Measurements from ENCODE around the gene KDM4B. TPM values are rescaled to one million over a fixed set of nuclear protein-coding genes. Genes with fewer than 3 reads are reported as not detected.

The KDM4B gene
- total and polyA plus RNA-seq, 9 of the 15 experiments (the other 6 are each of a cell fraction or from before 2014, with no cell fraction given): 0.21 to 29.9 (median 7.3) TPM

- TF ChIP-seq AFF4 (CRISPR knock-in tag; IDR thresholded peaks at IDR 0.05): no peak
- TF ChIP-seq CBFA2T2 (conservative IDR thresholded peaks at IDR 0.05): no peak
- no peak for TF ChIP-seq RFX7 (CRISPR knock-in tag; IDR thresholded peaks at IDR 0.05)
- no peak for TF ChIP-seq FOXJ2 (tag; IDR thresholded peaks at IDR 0.05)
- TF ChIP-seq SRSF1 (IDR thresholded peaks at IDR 0.05; ENCODE audit: low read depth, low read length): no peak
- no peak for TF ChIP-seq CREM (IDR thresholded peaks at IDR 0.05; ENCODE audit: low read depth)
- no peak for TF ChIP-seq SMAD2 (IDR thresholded peaks at IDR 0.05; ENCODE audit: low read depth, low read length)
- no peak for TF ChIP-seq HIVEP1 (CRISPR knock-in tag; IDR thresholded peaks at IDR 0.05)
- no peak for TF ChIP-seq FOXA1 (IDR thresholded peaks at IDR 0.05; ENCODE audit: borderline replicate concordance)
Measured at GRCh38 chr19:4935444-4935843, 33.5 kb upstream of the KDM4B start (continued).

GRCh38 chr19:4937060-4937459 is 31.9 kb upstream of the KDM4B start:
- FAIRE-seq: no peak
- in situ Hi-C loops (cut with MboI): no loop called here
- TF ChIP-seq ZSCAN29 (IDR thresholded peaks at IDR 0.05): no peak
- no peak for TF ChIP-seq PRPF4 (IDR thresholded peaks at IDR 0.05; ENCODE audit: insufficient read depth, low read depth, low read length, poor library complexity, severe bottlenecking)
- no peak for TF ChIP-seq ZNF280B (CRISPR knock-in tag; IDR thresholded peaks at IDR 0.05)
- no peak for TF ChIP-seq NFE2 (IDR thresholded peaks at IDR 0.05; ENCODE audit: low read depth)
- TF ChIP-seq BCOR (IDR thresholded peaks at IDR 0.05): no peak
- no peak for TF ChIP-seq ZNF699 (CRISPR knock-in tag; IDR thresholded peaks at IDR 0.05; ENCODE audit: insufficient replicate concordance)
- no peak for TF ChIP-seq TGIF2 (CRISPR knock-in tag; IDR thresholded peaks at IDR 0.05)
- no peak for TF ChIP-seq LARP7 (IDR thresholded peaks at IDR 0.05)

More at GRCh38 chr19:4937060-4937459, 31.9 kb upstream of the KDM4B start:
- no peaks in the 10 kb centered on the region for H3K9me1 ChIP-seq (ENCODE audit: control insufficient read depth, insufficient read depth, low read length)
- H3K36me3 ChIP-seq (ENCODE audit: control insufficient read depth, insufficient read depth, low read length): peaks cover 86% of the 10 kb centered on the region; the same call in 2 of the 3 replicates
- H3K9ac ChIP-seq (ENCODE audit: insufficient read depth in 1 of 2, low read depth in 2 of 2, low read length in 2 of 2): no peak overlapping the region
- no peaks in the 10 kb centered on the region for H3K27me3 ChIP-seq (ENCODE audit: control insufficient read depth in 2 of 2, insufficient read depth in 2 of 2, low read length in 2 of 2)
- H3K79me2 ChIP-seq (ENCODE audit: control insufficient read depth, insufficient read depth, low read length): peaks cover 3% of the 10 kb centered on the region; the same call in 2 of the 3 replicates
- no peak overlapping the region for H3K27ac ChIP-seq (ENCODE audit: extremely low read depth, low read depth, low read length)
- no peaks in the 10 kb centered on the region for H4K20me1 ChIP-seq (replicated peaks; ENCODE audit: control insufficient read depth, insufficient read depth, low read length)
- POLR2A ChIA-PET: interaction anchor here (0.6 to 1.1 kb wide), 2 partner anchors 58 to 69 kb away, joined by 3 read pairs; partner anchors contain the start of gene PLIN3
- CTCF ChIA-PET (ENCODE audit: low intra/inter-chr PET ratio): no interaction called here
- WGBS (ENCODE audit: insufficient coverage, low coverage, missing lambda C conversion rate): 82% methylated on average over 7 of the region's 7 CpGs
- DNase-seq (ENCODE audit: extremely low read depth in 1 of 4, low spot score in 3 of 4) (no peak), ATAC-seq (no peak)
- no peak overlapping the region for H3K4me2 ChIP-seq (ENCODE audit: insufficient read depth, low read length)
- intact Hi-C loops (cut with micrococcal nuclease): no loop called here
- peaks cover 0 to 3% of the 10 kb centered on the region in 2 experiments; a peak in 2 of 5 replicates for H3K4me1 ChIP-seq (replicated peaks in 1 of 2; ENCODE audit: control insufficient read depth in 2 of 2, insufficient read depth in 2 of 2, low read length in 2 of 2)
- no TSS peak for BruUV-seq (replicated peaks)
- H3K4me3 ChIP-seq: no peak overlapping the region
- H3K9me3 ChIP-seq (replicated peaks; ENCODE audit: control insufficient read depth, insufficient read depth, low read depth, low read length): no peaks in the 10 kb centered on the region
- H2AFZ ChIP-seq (ENCODE audit: low read depth, low read length): no peak overlapping the region
